SK-MEL-5 (cell line): ENCODE results near the gene EVI2B. TPM values are rescaled to one million over a fixed set of nuclear protein-coding genes. Genes with fewer than 3 reads are reported as not detected.
A peak's percentile ranks its signal among the peaks of the same experiment; 100 is the strongest.
"Not testable (repeated sequence)": the region's sequence is repeated elsewhere in the genome, so short reads cannot be mapped to it uniquely, and the experiment has no call there.

Source experiments
- DNase-seq: peaks from one replicate; pipeline ENCODE4 v3.0.0-alpha.2; 2016; ENCODE audit warnings: low read depth, low spot score
- in situ Hi-C: cut with HindIII; loops from 2 replicates; pipeline ENCODE4 v1.10.0; 2016; ENCODE audit warnings: low sequenced_read_pairs, high pct_unique_total_duplicates, low pct_unique_long_range_greater_than_20kb
- total RNA-seq: library from RNA; depleted of rRNA; stranded (reverse); fragments of >200 nt; shearing (Covaris generic); gene quantifications from 2 replicates; pipeline ENCODE4 v1.2.3, GENCODE V29; 2014

EVI2B gene
- total RNA-seq, 1 experiment from 2014 or later, result not detected

DNA sequence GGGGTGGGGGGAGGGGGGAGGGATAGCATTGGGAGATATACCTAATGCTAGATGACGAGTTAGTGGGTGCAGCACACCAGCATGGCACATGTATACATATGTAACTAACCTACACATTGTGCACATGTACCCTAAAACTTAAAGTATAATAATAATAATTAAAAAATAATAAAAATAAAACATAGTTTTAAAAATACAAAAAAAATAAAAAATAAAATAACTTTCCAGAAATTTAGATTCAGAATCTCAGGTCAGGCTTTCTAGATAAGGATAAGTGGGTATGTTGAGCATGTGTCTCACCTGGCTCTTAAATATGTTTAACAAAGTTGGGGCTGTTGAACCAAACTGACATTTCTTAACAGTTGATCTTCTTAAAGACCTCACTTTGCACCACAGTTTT lies 25.9 kb downstream of the EVI2B start:
- DNase-seq, in situ Hi-C loops: not testable (repeated sequence)

DNA sequence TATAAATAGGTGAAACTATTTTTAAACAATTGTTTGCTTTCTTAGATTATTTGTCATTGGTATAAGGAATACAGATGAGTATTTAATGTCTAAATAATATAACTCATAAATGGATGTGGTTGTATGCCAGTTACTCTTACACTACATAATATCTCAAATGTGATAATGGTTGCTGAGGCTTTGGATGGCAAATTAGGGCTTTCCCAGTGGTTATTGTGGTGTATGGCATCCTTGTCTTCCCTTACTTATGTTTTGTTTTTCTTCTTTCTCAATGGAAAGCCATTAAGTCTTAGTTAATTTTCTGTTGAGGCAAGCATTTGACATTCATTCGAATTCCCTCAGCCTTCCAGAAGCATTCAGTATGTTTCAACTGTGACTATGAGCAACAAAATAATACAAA lies 27.3 kb downstream of the EVI2B start:
- in situ Hi-C loops, result no loop called here
- peak; percentile 17 for DNase-seq

DNA sequence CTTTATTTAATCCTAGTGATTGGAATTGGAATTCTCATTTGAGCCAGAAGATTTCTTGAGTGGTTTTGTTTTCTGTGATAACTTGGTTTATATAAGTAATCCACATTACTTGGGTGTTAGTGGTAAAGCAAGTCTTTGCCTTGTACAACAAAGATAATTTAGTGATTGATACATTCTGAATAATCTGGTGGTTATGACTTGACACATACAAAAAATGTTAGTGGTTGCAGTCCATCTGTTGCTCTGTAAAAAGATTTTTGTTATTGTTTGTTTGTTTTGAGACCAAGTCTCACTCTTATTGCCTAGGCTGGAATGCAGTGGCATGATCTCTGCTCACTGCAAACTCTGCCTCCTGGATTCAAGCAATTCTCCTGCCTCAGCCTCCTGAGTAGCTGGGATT lies 30.0 kb downstream of the EVI2B start:
- in situ Hi-C loops, result no loop called here
- DNase-seq, result no peak

DNA sequence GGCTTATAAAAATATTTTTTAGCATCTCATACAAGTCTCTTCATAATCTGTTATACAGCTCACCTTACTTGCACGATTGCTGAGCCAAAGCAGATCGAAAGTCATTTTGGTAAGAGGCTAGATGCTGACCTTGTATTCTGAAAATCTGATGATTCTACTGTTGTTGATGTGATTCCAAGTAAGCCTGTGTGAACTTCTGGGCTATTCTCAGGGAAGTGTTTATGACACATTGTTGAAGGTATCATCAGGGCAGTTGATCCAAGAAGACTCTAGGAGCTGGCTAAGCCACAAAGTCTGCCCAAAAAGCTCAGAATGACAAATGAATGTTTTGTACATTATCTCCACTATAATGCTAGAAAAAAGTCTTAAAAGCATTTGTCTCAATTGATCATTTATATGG lies 32.8 kb downstream of the EVI2B start:
- no peak for DNase-seq
- in situ Hi-C loops, result no loop called here

DNA sequence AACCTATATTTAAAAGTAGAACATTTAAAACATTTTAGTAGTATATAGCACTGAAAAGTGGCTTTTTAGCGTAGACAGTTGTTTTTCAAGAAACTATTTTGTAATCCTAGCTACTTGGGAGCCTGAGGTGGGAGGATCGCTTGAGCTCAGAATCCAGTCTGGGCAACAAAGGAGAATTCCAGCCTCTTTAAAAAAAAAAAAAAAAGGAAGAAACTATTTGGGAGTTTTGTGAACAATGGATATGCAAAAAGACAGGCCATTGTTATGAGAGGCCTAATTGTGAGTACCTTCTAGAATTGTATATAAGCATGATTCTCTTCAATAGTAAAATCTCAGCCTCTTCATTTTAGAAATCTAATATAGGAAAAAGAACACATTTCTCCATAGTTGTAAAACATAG lies 34.5 kb downstream of the EVI2B start:
- no peak for DNase-seq
- in situ Hi-C loops, result no loop called here

DNA sequence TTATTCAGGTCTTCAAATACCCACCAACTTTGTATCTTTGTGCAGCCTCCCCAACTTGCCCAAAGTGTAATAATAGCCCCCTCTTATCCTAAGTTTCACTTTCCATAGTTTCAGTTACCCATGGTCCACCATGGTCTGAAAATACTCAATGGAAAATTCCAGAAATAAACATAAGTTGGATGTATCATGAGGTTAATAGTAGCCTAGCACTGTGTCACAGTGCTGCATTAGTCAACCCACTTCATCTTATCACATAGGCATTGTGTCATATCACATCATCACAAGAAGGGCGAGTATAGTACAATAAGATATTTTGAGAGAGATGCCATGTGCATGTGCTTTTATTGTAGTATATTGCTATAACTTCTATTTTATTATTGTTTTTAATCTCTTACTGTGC lies 38.7 kb downstream of the EVI2B start:
- DNase-seq, result no peak
- in situ Hi-C loops, result no loop called here

DNA sequence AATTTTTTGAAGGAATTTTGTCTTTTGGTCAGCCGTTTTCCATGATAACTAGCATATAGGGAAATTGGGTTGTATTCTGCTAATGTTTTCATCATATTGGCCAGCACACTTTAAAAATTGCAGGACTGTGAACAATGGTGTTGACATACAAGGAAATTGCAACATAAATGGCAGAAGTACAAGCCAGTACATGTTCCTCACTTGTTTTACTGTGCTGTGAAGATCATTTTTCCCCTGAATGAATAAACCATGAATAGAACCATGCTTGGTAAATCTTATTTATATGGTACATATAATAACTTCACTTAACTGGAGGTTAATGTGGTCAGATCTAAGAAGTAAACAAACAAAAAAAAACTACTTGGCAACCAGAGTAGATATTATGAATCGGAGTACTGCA lies 39.6 kb downstream of the EVI2B start:
- DNase-seq, result peak; percentile 13
- in situ Hi-C loops, result no loop called here

DNA sequence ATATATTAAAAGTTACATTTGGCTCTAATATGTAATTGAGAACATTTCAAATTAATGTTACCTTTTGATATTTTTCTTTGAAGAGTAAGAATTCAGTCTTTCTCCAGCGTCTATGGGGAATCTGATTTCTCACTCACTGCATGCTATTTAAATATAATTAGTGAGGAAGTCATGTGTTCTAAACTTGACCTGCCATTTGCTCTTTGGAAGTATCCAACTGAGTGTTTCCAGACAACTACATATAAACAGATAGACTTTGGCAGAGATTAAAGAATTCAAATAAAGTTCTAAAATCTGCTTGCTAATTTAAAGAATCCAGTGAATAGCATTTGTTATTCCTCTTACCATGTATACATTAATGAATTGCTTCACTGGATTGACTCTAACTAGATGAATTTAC lies 40.3 kb downstream of the EVI2B start:
- DNase-seq, result no peak
- in situ Hi-C loops, result no loop called here

DNA sequence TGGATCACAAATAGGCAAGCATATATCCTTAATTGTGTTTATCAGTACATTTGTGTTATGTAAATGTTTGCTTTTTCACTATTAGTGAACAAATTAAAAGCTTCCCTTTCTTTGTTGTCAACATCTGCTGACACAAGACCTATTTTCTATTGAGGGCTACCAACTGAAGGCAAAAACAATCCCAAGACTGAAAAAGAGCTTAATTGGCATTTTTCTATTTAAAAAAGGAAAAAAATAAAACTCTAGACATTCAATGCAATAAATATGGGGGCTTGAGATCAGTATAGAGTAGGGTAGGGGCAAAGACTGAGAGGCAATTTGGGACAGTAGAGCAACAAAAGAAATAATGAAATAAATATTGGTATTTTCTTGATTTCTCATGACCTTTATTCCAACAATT lies 41.1 kb downstream of the EVI2B start:
- DNase-seq, result no peak
- in situ Hi-C loops, result no loop called here

DNA sequence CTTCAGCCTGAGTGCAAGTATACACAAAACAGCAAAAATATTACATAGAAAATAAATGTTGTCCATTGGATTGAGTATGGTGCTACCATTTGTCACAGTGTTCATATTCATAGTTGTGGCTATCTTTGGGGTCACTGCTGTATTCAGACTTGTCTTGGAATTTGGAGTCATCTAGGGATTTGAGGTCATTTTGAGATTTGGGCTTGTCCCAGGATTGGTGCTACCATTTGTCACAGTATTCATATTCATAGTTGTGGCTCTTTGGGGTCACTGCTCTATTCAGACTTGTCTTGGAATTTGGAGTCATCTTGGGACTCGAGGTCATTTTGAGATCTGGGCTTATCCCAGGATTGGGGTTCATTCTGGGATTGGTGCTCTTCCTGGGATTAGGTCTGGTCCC lies 41.6 kb downstream of the EVI2B start:
- in situ Hi-C loops, result no loop called here
- no peak for DNase-seq

DNA sequence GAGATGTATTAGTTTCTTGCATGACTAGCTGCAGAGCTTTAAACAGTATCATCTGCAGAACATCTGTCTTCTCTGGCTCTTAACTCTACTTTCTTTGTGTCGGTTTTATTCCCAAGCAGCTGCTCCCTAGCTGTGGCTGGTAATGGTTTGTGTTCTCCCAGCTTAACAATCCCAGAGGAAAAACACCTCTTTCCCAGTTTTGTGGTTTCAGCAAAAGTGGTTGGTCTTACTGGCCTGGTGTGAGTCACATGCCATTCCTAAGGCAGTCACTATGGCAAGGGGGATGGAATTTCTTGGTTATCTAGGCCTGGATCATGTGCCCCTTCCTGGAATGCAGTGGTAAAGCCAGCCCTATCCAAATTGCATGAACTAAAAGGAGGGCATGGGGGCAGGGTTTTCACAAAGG lies 44.3 kb downstream of the EVI2B start:
- DNase-seq, result peak; percentile 97
- in situ Hi-C loops, result no loop called here

DNA sequence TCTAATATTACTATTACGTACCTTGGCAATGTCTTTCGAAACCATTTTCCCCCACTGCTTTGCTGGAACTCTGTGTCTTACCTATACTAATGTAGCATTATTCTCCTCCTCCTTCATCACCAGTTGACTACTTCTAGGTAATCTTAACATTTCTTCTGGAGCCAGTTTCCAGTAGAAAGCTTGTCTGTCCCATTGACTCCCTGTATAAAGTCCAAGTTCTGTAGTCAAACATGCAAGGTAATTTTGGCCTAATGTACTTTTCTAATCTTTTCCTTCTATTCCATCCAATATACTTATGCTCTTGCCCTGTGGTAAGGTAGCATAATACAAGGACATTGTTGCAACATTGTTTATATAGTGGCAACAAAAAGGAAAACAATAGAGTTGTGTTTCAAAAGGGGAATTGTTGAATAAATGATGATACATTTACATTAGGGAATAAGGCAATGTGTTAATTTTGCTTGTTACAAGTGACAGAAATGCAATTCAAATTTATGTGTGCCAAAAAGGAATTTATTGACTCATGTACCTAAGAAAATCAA lies 44.7 kb downstream of the EVI2B start:
- DNase-seq, result peak; percentile 4
- in situ Hi-C loops, result no loop called here

DNA sequence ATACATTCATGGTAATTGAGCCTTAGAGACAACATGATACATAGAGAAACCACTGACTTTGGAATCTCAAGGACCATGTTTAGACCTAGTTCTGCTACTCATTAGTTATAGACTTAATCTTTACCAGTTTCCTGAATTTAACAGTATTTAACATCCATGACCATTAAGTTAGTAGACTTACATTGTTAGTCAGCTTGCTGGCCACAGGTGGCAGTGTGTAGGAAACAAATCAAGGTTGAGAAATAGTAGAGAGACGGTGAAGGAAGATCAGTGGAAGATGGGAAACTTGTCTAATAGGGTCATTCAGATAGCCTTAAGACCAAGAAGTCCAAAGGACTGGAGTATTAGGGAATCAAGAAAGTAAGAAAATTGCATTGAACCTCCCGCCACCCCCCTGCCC lies 47.8 kb downstream of the EVI2B start:
- in situ Hi-C loops, result no loop called here
- DNase-seq, result peak; percentile 44

DNA sequence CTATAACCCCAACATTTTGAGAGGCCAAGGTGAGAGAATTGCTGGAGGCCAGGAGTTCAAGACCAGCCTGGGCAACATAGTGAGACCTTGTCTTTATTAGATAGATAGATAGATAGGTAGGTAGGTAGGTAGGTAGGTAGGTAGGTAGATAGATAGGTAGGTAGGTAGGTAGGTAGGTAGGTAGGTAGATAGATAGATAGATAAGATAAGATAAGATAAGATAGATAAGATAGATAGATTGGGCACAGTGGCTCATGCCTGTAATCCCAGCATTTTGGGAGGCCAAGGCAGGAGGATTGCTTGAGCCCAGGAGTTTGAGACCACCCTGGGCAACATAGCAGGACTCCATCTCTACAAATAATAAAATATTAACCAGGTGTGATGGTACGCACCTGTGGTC lies 50.9 kb downstream of the EVI2B start:
- in situ Hi-C loops, DNase-seq: not testable (repeated sequence)

DNA sequence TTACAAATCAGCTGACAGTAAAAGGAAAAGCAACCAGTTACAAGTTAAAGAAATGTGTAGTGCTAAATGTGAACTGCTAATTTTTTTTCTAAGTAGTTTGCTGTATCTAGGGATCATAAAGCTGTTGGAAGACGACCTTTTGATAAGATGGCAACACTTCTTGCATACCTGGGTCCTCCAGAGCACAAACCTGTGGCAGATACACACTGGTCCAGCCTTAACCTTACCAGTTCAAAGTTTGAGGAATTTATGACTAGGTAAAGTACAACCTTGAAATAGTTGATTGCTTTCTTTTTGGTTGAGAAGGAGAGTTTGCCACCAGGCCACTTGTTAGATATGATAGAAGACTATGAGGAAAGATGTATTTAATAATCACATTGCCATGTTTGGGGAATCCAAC lies 52.3 kb downstream of the EVI2B start:
- DNase-seq, result no peak
- in situ Hi-C loops, result no loop called here

DNA sequence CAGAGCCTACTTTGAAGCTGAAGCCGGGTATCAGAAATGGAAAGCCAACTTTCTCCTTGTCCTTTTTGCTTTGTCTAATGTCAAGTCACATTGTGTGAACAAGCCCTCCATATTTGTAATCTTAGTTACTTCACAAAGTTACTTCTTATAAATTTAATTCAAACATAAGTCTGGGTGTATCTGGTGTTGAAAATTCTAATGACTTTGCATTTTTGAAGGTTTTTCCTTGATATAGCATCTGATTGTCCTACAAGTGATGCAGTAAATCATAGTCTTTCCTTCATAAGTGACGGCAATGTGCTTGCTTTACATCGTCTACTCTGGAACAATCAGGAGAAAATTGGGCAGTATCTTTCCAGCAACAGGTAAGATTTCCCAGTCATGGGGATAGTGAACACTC lies 53.7 kb downstream of the EVI2B start:
- DNase-seq, result no peak
- in situ Hi-C loops, result no loop called here

DNA sequence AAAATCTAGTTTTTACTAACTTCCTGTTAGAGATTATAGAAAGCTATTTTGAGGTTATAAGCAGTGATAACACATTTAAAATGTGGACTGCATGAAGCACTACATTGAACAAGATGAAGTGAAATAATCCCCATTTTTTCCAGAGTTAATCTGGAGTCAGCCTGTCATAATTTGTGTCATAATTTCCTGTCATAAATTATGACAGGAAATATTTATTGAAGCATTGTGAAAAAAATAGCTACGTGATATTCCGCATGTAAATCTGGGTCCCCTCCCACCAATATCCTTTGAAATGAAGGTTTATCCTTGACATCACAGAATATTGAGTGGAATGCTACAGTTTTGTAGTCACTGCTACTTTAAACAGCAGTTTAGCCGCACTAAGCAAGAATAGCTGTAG lies 56.9 kb downstream of the EVI2B start:
- in situ Hi-C loops, result no loop called here
- DNase-seq, result no peak

DNA sequence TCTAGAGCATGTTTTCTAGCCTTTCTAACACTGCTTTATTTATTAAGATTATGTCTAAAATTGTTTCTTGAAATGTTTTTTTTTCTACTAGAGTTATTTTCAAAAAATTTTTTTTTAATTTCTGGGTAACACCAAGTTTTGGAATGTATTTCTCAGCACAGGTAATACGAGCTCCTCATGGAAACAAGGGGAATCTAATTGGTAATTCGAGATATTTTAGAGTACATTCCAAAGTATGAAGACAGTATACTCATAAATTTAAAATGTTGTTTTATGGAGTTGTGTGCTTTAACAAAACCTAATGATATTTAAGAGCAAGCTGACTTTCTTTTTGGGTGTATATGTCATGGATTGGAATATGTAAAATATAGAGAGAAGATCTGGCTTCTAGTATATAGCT lies 59.2 kb downstream of the EVI2B start:
- DNase-seq, result no peak
- in situ Hi-C loops, result no loop called here
